Measurements from ENCODE around the gene ABCB11.

- TF ChIP-seq POLR2A (IDR thresholded peaks at IDR 0.05) (no peak), CTCF (IDR thresholded peaks at IDR 0.05) (no peak)
These were observed 60.4 kb downstream of the ABCB11 start for GRCh38 chr2:168970711-168971233.

Data from stomach (tissue), 4 donors.